Activated B cell treated with CpG ODN at 0.5 μM for 24 hours (primary cell): ENCODE results near the gene SPATA31E1. TPM values are rescaled to one million over a fixed set of nuclear protein-coding genes. Genes with fewer than 3 reads are reported as not detected.

Experiments used
- ATAC-seq: fragments of 200-7000 bp; cut with Tn5 transposase; one replicate; pipeline ENCODE4 v1.10.0; 2021; ENCODE audit warnings: low read depth, mild to moderate bottlenecking, moderate library complexity
- CTCF ChIA-PET: fragments of 350-600 bp; sonication (Branson Sonifier 250); formaldehyde crosslinking; loops from one replicate; lab custom pipeline; 2021; ENCODE audit warnings: antibody characterized with exemption; lab: Charles Lee
- POLR2A ChIA-PET: fragments of 350-600 bp; sonication (Branson Sonifier 250); formaldehyde crosslinking; loops from one replicate; lab custom pipeline; 2021; ENCODE audit warnings: antibody characterized with exemption; lab: Charles Lee
- DNase-seq: peaks from one replicate; pipeline ENCODE4 v3.0.0; 2022
- H3K27ac Mint-ChIP-seq: one replicate; pipeline ENCODE4 v1.8.0; 2020; ENCODE audit warnings: mixed read lengths
- H3K27me3 Mint-ChIP-seq: one replicate; pipeline ENCODE4 v1.8.0; 2021; ENCODE audit warnings: mixed read lengths
- H3K36me3 Mint-ChIP-seq: one replicate; pipeline ENCODE4 v1.8.0; 2021; ENCODE audit warnings: low read depth, mixed read lengths
- H3K4me1 Mint-ChIP-seq: one replicate; pipeline ENCODE4 v1.8.0; 2021; ENCODE audit warnings: mixed read lengths
- H3K4me3 Mint-ChIP-seq: one replicate; pipeline ENCODE4 v1.8.0; 2020; ENCODE audit warnings: mild to moderate bottlenecking, mixed read lengths
- H3K9me3 Mint-ChIP-seq: one replicate; pipeline ENCODE4 v1.8.0; 2020; ENCODE audit warnings: mixed read lengths
- intact Hi-C: fragments of 100-400 bp; cut with micrococcal nuclease; formaldehyde crosslinking; loops from one replicate; pipeline ENCODE4 v1.15.1; 2024
- total RNA-seq: library from RNA; stranded (reverse); gene quantifications from 2 replicates; pipeline ENCODE4 v1.2.3, GENCODE V29; 2022
- TF ChIP-seq, protein P1 (sequence below): fragments of 200-600 bp; IDR thresholded peaks from one replicate; pipeline ENCODE4 v1.8.0; 2022; ENCODE audit warnings: antibody characterized with exemption, mild to moderate bottlenecking

Gene SPATA31E1
- total RNA-seq, 1 donor from 2014 or later = not detected

DNA sequence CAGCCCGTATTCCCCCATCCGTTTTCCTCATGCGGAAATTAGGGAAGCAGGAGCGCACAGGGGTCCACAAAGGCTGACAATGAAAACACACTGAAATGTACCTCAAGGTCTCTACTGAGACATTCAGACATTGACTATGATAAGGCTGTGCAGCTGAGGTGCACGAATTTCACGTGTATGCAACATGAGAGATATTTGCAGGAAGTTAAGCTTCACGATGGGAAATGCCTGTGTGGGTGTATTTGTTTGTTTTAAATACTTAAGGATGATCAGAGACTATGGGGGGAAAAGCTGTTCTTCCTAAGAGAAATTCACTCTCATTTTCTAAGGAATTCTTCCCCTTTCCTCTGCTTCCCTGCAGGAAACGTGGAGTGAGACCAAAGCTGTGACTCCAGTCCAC, 2.6 kb upstream of the SPATA31E1 start:
- DNase-seq = no peak
- Mint-ChIP-seq H3K4me1 (no peaks in the 10 kb centered on the region), H3K9me3 (no peaks in the 10 kb centered on the region), H3K27me3 (peaks cover 2% of the 10 kb centered on the region), H3K4me3 (no peak overlapping the region), H3K36me3 (no peaks in the 10 kb centered on the region), H3K27ac (no peak overlapping the region)
- intact Hi-C loops = no loop called here
- ChIA-PET POLR2A (no interaction called here), CTCF (no interaction called here)
- TF ChIP-seq, protein P1, sequence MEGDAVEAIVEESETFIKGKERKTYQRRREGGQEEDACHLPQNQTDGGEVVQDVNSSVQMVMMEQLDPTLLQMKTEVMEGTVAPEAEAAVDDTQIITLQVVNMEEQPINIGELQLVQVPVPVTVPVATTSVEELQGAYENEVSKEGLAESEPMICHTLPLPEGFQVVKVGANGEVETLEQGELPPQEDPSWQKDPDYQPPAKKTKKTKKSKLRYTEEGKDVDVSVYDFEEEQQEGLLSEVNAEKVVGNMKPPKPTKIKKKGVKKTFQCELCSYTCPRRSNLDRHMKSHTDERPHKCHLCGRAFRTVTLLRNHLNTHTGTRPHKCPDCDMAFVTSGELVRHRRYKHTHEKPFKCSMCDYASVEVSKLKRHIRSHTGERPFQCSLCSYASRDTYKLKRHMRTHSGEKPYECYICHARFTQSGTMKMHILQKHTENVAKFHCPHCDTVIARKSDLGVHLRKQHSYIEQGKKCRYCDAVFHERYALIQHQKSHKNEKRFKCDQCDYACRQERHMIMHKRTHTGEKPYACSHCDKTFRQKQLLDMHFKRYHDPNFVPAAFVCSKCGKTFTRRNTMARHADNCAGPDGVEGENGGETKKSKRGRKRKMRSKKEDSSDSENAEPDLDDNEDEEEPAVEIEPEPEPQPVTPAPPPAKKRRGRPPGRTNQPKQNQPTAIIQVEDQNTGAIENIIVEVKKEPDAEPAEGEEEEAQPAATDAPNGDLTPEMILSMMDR = no peak
- ATAC-seq = no peak

DNA sequence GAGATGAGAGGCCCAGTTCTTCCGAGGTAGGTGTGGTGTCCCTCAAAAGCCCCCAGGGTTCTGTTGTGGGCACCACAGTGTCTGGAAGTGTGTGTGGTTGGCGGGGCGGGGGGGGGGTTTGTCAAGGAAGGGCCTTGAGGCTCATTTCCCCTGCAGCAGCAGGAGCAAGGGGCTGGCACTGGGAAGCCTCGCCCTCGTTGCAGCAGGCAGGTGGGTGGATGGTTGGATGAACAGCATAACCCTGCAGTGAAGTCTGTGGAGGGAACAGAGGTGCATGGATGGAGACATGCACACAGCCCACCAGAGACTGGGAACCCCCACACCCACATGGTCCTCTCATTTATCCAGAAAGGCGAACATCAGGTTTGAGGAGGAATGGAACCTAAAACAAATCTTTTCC, 2.0 kb upstream of the SPATA31E1 start:
- CTCF ChIA-PET = no interaction called here
- H3K36me3 Mint-ChIP-seq = no peaks in the 10 kb centered on the region
- TF ChIP-seq, protein P1 = no peak

DNA sequence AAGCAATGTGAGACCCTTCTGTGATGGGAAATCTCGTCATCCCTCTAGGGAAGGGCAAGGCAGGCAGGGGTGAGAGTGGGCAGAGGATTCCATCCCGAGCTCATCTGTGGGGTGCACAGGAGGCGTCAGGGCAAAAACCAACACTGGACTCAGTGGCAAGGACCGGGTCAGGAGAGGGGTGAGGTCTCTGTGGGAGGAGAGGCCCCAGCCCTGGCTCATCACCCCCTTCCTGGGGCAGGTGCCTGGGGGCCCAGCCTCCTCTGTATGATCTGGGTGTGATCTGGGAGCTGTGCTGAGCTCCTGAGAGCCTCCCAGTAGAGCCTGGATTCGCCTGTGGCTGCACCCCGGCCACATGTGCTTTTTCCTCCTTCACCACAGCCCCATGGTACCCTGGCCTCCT, 597 bp downstream of the SPATA31E1 start:
- Mint-ChIP-seq H3K4me1 (no peaks in the 10 kb centered on the region), H3K27ac (no peak overlapping the region), H3K9me3 (no peaks in the 10 kb centered on the region), H3K27me3 (peaks cover 2% of the 10 kb centered on the region), H3K4me3 (no peak overlapping the region), H3K36me3 (no peaks in the 10 kb centered on the region)
- DNase-seq = no peak
- intact Hi-C loops = no loop called here
- ATAC-seq = no peak
- TF ChIP-seq, protein P1 = no peak
- CTCF ChIA-PET = no interaction called here
- POLR2A ChIA-PET = no interaction called here

More for the DNA sequence above, 2.0 kb upstream of the SPATA31E1 start:
- no peaks in the 10 kb centered on the region for H3K9me3 Mint-ChIP-seq
- no peak overlapping the region for H3K27ac Mint-ChIP-seq
- POLR2A ChIA-PET = no interaction called here
- intact Hi-C loops = no loop called here
- no peak for DNase-seq
- no peak for ATAC-seq
- H3K4me3 Mint-ChIP-seq = no peak overlapping the region
- H3K4me1 Mint-ChIP-seq = no peaks in the 10 kb centered on the region
- H3K27me3 Mint-ChIP-seq = peaks cover 2% of the 10 kb centered on the region

DNA sequence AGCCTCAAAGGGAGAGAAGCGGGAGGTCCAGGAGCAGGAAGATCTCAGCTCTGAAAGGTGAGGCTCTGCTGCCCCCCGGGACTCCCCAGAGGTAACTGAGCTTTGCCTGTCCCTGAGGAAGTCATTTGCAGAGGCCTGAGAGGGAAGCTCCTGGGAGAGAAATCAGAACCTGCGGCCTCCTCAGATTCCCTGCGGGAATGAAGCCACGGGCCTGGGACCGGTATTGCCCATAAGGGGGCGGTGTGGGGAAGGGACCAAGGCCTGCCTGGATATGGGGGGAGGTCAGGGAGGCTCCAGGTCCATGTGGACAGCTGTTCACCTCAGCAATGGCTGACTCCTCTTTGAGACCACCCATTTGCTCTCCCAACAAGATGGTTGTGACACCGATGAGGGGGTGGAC, 1.3 kb downstream of the SPATA31E1 start:
- no peak overlapping the region for H3K27ac Mint-ChIP-seq
- intact Hi-C loops = no loop called here
- H3K9me3 Mint-ChIP-seq = no peaks in the 10 kb centered on the region
- DNase-seq (no peak), ATAC-seq (no peak)
- no peak overlapping the region for H3K4me3 Mint-ChIP-seq
- ChIA-PET POLR2A (no interaction called here), CTCF (no interaction called here)
- H3K36me3 Mint-ChIP-seq = no peaks in the 10 kb centered on the region
- H3K4me1 Mint-ChIP-seq = no peaks in the 10 kb centered on the region
- peaks cover 2% of the 10 kb centered on the region for H3K27me3 Mint-ChIP-seq
- TF ChIP-seq, protein P1 = no peak

DNA sequence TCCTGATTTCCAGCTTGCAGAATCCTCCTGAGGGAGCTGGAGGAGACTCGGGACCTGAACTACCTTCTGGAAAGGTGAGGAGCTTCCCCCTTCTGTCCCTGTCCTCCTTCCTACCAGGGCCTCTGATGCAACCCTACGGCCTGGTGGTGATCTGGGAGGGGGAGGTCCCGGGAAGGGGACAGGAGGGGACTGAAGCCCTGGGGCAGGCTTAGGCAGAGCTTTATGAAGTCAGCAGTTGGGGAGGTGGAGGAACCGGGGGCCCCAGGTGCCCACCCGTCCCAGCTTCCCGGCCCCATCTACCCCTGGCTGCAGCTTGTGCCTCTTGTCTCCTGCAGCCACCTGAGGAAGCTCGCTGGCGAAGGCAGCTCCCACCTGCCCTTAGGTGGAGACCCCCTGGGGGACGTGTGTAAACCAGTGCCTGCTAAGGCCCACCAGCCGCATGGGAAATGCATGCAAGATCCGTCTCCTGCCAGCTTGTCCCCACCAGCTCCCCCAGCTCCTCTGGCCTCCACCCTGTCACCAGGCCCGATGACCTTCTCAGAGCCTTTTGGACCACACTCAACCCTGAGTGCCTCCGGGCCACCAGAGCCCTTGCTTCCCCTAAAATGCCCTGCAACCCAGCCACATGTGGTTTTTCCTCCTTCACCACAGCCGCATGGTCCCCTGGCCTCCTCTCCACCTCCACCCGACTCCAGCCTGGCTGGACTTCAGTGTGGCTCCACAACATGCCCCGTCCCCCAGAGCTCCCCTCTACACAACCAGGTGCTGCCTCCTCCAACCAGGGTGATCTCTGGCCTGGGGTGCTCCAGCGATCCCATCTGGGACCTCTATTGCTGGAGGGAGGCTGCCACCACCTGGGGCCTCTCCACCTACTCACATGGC, 2.1 kb downstream of the SPATA31E1 start:
- peaks cover 2% of the 10 kb centered on the region for H3K27me3 Mint-ChIP-seq
- POLR2A ChIA-PET = no interaction called here

More for the DNA sequence above, 2.1 kb downstream of the SPATA31E1 start:
- DNase-seq (no peak), ATAC-seq (no peak)
- TF ChIP-seq, protein P1 = no peak
- CTCF ChIA-PET = no interaction called here
- Mint-ChIP-seq H3K4me3 (no peak overlapping the region), H3K4me1 (no peaks in the 10 kb centered on the region), H3K36me3 (no peaks in the 10 kb centered on the region), H3K9me3 (no peaks in the 10 kb centered on the region), H3K27ac (no peak overlapping the region)
- intact Hi-C loops = no loop called here
